SJCRH30 (cell line): Measurements from ENCODE around the gene VGLL4. TPM values are rescaled to one million over a fixed set of nuclear protein-coding genes. Genes with fewer than 3 reads are reported as not detected.

Experiments
- DNase-seq, 2 experiments: peaks; one replicate each; pipeline ENCODE4 v3.0.0-alpha.2; 2015 to 2020
- H3K27ac ChIP-seq: fragments of 250-450 bp; sonication (Bioruptor Pico); 2 replicates; pipeline ENCODE4 v1.5.1; 2020; ENCODE audit warnings: mild to moderate bottlenecking, moderate library complexity
- H3K27me3 ChIP-seq: fragments of 250-450 bp; sonication (Bioruptor Pico); 2 replicates; pipeline ENCODE4 v1.5.1; 2020; ENCODE audit warnings: mild to moderate bottlenecking, moderate library complexity
- H3K36me3 ChIP-seq: fragments of 250-450 bp; sonication (Bioruptor Pico); 2 replicates; pipeline ENCODE4 v1.5.1; 2020; ENCODE audit warnings: mild to moderate bottlenecking, moderate library complexity
- H3K4me1 ChIP-seq: fragments of 250-450 bp; sonication (Bioruptor Pico); 2 replicates; pipeline ENCODE4 v1.5.1; 2020; ENCODE audit warnings: mild to moderate bottlenecking, moderate library complexity
- H3K4me3 ChIP-seq: fragments of 250-450 bp; sonication (Bioruptor Pico); 2 replicates; pipeline ENCODE4 v1.5.1; 2020; ENCODE audit warnings: mild to moderate bottlenecking, moderate library complexity
- H3K9me3 ChIP-seq: fragments of 250-450 bp; sonication (Bioruptor Pico); replicated peaks from 2 replicates; pipeline ENCODE4 v1.5.1; 2020; ENCODE audit warnings: mild to moderate bottlenecking, moderate library complexity
- total RNA-seq: library from RNA; depleted of rRNA; stranded (reverse); fragments of >200 nt; shearing (Covaris generic); gene quantifications from 2 replicates; pipeline ENCODE4 v1.2.3, GENCODE V29; 2014

The VGLL4 gene
- total RNA-seq, 1 experiment from 2014 or later, result 49.3 TPM

GRCh38 chr3:11558411-11558903 is 85.3 kb downstream of the VGLL4 start:
- no peak overlapping the region for H3K27ac ChIP-seq
- H3K36me3 ChIP-seq, result peaks cover 17% of the 10 kb centered on the region

GRCh38 chr3:11558002-11558401 is 85.7 kb downstream of the VGLL4 start:
- Histone ChIP-seq H3K36me3 (peaks cover 15% of the 10 kb centered on the region), H3K9me3 (no peaks in the 10 kb centered on the region), H3K27ac (no peak overlapping the region), H3K4me3 (no peak overlapping the region), H3K4me1 (peaks cover 14% of the 10 kb centered on the region), H3K27me3 (no peaks in the 10 kb centered on the region)
- DNase-seq, result no peak

More at GRCh38 chr3:11558411-11558903, 85.3 kb downstream of the VGLL4 start:
- Histone ChIP-seq H3K9me3 (no peaks in the 10 kb centered on the region), H3K27me3 (no peaks in the 10 kb centered on the region), H3K4me1 (peaks cover 14% of the 10 kb centered on the region), H3K4me3 (no peak overlapping the region)
- DNase-seq, result no peak

- Histone ChIP-seq H3K4me3 (no peak overlapping the region), H3K27me3 (no peaks in the 10 kb centered on the region), H3K4me1 (peaks cover 14% of the 10 kb centered on the region), H3K36me3 (peaks cover 18% of the 10 kb centered on the region), H3K9me3 (no peaks in the 10 kb centered on the region), H3K27ac (peak overlapping the region; percentile 41)
- DNase-seq, result peak; percentile 84 to 87
Measured at GRCh38 chr3:11556851-11557644, 86.7 kb downstream of the VGLL4 start.

DNA sequence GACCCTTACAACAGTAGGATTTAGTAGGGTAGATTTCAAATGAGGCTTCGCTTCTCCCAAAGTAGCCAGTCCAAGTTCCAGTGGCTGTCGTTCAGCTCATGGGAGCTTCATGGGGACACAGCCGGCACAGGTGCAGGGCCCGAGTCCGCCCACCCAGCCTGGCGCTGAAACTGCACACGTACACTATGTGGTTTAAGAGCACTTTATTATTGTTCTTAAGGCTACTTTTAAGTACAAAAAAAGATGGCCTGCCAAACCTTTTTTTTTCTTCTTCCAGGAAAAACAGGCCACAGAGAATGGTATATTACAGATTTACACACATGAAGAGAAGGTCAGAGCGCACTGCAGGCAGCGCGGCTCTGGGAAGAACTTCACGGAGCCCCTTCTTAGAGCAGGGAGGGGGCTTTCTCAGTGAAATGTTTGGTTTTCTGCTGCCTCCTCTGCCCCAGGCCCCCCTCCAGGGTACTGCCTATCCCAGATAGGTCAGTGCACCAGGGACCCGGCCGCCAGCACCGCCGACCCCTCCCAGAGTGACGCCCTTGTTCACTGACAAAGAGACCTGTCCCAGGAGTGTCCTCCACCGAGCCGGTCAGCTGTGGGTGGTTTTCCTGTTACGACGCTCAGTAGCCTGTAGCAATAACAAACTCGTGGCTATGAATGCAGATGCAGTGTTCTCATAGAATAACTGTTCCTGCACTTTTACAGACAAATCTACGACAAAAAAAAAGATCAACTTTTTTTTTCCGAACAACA is 87.7 kb downstream of the VGLL4 start:
- peaks cover 19% of the 10 kb centered on the region for H3K36me3 ChIP-seq
- H3K4me1 ChIP-seq, result peaks cover 14% of the 10 kb centered on the region
- H3K9me3 ChIP-seq, result no peaks in the 10 kb centered on the region
- DNase-seq, result no peak
- no peak overlapping the region for H3K4me3 ChIP-seq
- no peaks in the 10 kb centered on the region for H3K27me3 ChIP-seq
- H3K27ac ChIP-seq, result no peak overlapping the region

DNA sequence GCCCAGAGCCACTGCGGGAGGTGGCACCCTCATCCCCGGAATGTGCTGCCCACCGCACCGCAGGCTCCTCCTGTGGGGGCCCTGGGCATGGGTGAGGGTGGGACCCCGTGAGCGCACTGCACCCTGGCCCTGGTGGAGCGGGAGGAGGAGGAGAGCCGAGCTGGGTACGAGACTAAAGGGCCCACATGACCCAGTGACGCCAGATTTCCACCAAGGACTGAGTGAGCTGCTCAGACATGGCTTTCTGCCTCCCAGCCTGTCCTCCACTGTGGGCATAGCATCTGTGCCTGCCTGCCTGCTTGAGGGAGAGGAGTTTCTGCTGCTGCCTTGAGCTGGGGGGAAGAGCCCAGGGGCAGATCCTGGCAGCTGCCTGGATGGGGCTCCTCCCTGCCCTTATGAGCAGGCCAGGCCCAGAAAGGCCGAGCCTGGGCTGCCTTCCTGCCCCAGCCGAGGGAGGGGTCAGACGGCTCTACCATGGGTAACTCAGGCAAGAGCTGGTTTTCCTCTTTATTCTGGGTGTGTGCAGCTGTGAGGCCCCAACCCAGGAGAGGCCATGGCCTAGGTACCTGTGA is 88.4 kb downstream of the VGLL4 start:
- peaks cover 19% of the 10 kb centered on the region for H3K36me3 ChIP-seq
- no peak overlapping the region for H3K4me3 ChIP-seq
- no peak for DNase-seq
- H3K27ac ChIP-seq, result no peak overlapping the region
- H3K9me3 ChIP-seq, result no peaks in the 10 kb centered on the region
- H3K27me3 ChIP-seq, result no peaks in the 10 kb centered on the region
- peaks cover 14% of the 10 kb centered on the region for H3K4me1 ChIP-seq

- Histone ChIP-seq H3K27ac (no peak overlapping the region), H3K4me1 (peaks cover 14% of the 10 kb centered on the region), H3K36me3 (peaks cover 19% of the 10 kb centered on the region), H3K9me3 (no peaks in the 10 kb centered on the region), H3K4me3 (no peak overlapping the region), H3K27me3 (no peaks in the 10 kb centered on the region)
- no peak for DNase-seq
Measured at GRCh38 chr3:11554666-11555065, 89.0 kb downstream of the VGLL4 start.

DNA sequence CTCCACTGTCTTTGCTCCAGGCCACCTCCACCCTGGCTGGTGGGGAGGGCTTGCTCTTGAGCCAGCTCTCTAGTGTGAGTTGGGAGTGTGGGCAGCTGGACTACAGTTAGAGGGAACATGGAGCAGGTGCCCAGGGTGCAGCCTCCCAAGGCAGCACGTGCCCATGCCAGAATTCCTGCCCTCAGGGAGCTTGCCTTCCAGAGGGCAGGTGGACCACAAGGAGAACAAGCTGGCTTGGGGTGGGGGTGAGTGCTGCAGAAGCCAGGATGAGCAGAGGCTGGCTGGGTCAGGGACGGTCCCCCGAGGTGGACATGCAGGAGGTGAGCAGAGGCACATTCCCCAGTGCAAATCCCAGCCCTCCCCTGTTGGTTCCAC is 89.5 kb downstream of the VGLL4 start:
- H3K27ac ChIP-seq, result no peak overlapping the region
- no peak overlapping the region for H3K4me3 ChIP-seq
- H3K36me3 ChIP-seq, result peaks cover 19% of the 10 kb centered on the region
- no peak for DNase-seq
- no peaks in the 10 kb centered on the region for H3K27me3 ChIP-seq
- H3K9me3 ChIP-seq, result no peaks in the 10 kb centered on the region
- H3K4me1 ChIP-seq, result peaks cover 19% of the 10 kb centered on the region

DNA sequence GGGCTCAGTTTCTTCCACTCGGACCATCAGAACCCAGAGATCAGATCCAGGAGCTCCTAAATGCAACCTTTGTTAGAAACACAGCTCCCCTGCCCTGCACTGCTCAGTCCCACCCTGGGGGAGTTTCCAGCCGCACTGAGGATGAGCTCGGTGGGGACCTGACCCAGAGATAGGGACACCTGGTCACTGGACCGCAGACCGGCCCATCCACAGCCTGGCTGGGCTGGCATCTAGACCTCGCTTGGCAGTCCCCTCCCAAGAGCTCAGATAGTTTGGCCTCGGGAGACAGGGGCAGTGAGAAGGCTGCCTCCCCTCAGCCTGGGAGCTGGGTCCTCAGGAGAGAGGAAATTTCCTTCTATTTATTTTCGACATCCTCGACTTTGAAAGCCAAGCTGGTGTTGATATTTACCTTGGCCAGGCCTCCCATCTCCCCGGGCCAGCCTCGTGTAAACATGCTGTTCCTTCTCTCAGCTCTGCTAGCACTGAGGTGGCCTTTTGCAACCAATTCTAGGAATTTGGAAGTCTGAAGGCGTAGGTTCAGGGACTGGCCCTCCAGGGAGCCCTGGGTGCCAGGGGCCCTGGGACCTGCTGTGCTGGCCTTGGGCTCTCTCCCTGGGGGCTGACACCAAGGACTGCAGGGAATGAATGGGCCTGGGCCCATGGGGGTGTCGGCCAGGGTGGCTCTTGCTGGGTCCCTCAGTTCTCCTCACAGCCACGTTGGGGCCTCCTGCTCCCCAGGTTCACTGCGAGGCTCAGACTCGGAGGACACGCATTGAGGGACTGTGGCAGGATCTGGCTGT is 90.1 kb downstream of the VGLL4 start:
- Histone ChIP-seq H3K4me1 (peaks cover 24% of the 10 kb centered on the region), H3K27me3 (no peaks in the 10 kb centered on the region), H3K9me3 (no peaks in the 10 kb centered on the region), H3K36me3 (peaks cover 16% of the 10 kb centered on the region), H3K4me3 (no peak overlapping the region), H3K27ac (no peak overlapping the region)
- DNase-seq, result no peak

GRCh38 chr3:11552289-11553264 is 91.1 kb downstream of the VGLL4 start:
- H3K36me3 ChIP-seq, result peaks cover 15% of the 10 kb centered on the region
- H3K9me3 ChIP-seq, result no peaks in the 10 kb centered on the region
- no peak overlapping the region for H3K27ac ChIP-seq
- peaks cover 21% of the 10 kb centered on the region for H3K4me1 ChIP-seq
- no peak for DNase-seq
- no peaks in the 10 kb centered on the region for H3K27me3 ChIP-seq
- no peak overlapping the region for H3K4me3 ChIP-seq

- H3K27ac ChIP-seq, result no peak overlapping the region
Measured at GRCh38 chr3:11551036-11551435, 92.7 kb downstream of the VGLL4 start.

DNA sequence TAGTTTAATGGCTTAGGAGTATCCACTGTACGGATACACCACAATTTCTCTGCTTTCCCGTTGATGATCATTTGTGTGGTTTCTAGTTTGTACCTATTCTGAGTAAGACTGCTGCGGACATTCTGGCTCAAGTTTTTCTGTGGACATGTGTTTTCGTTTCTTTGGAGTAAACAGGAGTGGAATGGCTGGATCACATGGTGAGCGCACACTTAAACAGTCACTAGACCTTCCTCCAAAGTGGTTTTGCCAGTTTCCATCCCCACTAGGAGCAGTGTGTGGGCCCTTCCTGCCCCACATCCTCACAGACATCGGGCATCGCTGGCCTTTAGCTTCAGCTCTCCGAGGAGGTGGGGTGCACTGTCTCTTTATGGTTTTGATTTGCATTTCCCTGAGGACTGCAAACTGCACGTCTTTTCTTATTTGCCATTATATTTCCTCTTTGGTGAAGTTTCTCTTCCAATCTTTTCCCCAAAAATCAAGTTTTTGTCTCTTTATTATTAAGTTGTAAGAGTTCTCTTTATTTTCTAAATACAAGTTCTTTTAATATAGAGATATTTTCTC is 94.1 kb downstream of the VGLL4 start:
- no peak overlapping the region for H3K27ac ChIP-seq
- H3K27me3 ChIP-seq, result no peaks in the 10 kb centered on the region
- H3K36me3 ChIP-seq, result peaks cover 9% of the 10 kb centered on the region
- no peaks in the 10 kb centered on the region for H3K9me3 ChIP-seq
- H3K4me3 ChIP-seq, result no peak overlapping the region
- H3K4me1 ChIP-seq, result peaks cover 25% of the 10 kb centered on the region
- no peak for DNase-seq

More at GRCh38 chr3:11551036-11551435, 92.7 kb downstream of the VGLL4 start:
- H3K36me3 ChIP-seq, result peaks cover 11% of the 10 kb centered on the region
- no peaks in the 10 kb centered on the region for H3K9me3 ChIP-seq
- DNase-seq, result no peak
- H3K27me3 ChIP-seq, result no peaks in the 10 kb centered on the region
- no peak overlapping the region for H3K4me3 ChIP-seq
- peaks cover 13% of the 10 kb centered on the region for H3K4me1 ChIP-seq

GRCh38 chr3:11548721-11549131 is 95.0 kb downstream of the VGLL4 start:
- no peaks in the 10 kb centered on the region for H3K9me3 ChIP-seq
- peaks cover 35% of the 10 kb centered on the region for H3K4me1 ChIP-seq
- DNase-seq, result peak; percentile 33 to 56
- peaks cover 6% of the 10 kb centered on the region for H3K36me3 ChIP-seq
- no peak overlapping the region for H3K27ac ChIP-seq
- no peaks in the 10 kb centered on the region for H3K27me3 ChIP-seq
- H3K4me3 ChIP-seq, result no peak overlapping the region

DNA sequence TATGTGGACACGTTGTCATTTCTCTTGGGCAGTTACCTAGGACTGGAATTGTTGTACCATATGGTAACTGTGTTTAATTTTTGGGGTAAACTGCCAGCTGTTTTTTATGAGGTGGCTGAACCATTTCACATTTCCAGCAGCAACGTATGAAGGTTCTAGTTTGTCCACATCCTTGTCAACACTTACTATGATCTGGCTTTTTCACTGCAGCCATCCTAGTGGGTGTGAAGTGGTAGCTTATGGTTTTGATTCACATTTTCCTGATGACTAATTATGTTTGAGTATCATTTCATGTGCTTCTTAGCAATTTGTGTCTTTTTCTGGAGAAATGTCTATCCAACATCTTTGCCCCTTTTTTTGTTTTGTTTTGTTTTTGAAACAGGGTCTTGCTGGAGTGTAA is 96.2 kb downstream of the VGLL4 start:
- Histone ChIP-seq H3K36me3 (peaks cover 5% of the 10 kb centered on the region; the same call in 1 of the 2 replicates), H3K4me3 (no peak overlapping the region), H3K4me1 (peaks cover 36% of the 10 kb centered on the region), H3K27ac (no peak overlapping the region), H3K9me3 (no peaks in the 10 kb centered on the region), H3K27me3 (no peaks in the 10 kb centered on the region)
- DNase-seq, result no peak
